ENCODE measurements around the gene TAL1. TPM values are rescaled to one million over a fixed set of nuclear protein-coding genes. Genes with fewer than 3 reads are reported as not detected.

Gene TAL1
- total and polyA plus RNA-seq, 2 donors (not counting 1 experiment from before 2014, with no cell fraction given), result 0.01 TPM; not detected in 1

GRCh38 chr1:47227341-47228232 is 4.4 kb downstream of the TAL1 start:
- Histone ChIP-seq H3K9me3 (ENCODE audit: control insufficient read depth, insufficient read depth, low read depth, low read length) (no peaks in the 10 kb centered on the region), H3K27ac (ENCODE audit: insufficient read depth, low read length) (no peak overlapping the region), H3K4me1 (ENCODE audit: control insufficient read depth, extremely low read depth, insufficient read depth, low read length) (no peaks in the 10 kb centered on the region), H3K9ac (ENCODE audit: insufficient read depth, low read length) (no peak overlapping the region), H3K27me3 (ENCODE audit: control insufficient read depth, insufficient read depth, low read length) (peaks cover 86% of the 10 kb centered on the region), H3K4me3 (replicated peaks in 1 of 4; ENCODE audit: control extremely low read depth in 1 of 4, insufficient read depth in 1 of 4, low read depth in 3 of 4, low read length in 4 of 4) (no peak overlapping the region), H2AFZ (ENCODE audit: low read length) (no peak overlapping the region), H3K79me2 (ENCODE audit: control insufficient read depth, insufficient read depth, low read length) (no peaks in the 10 kb centered on the region), H4K20me1 (ENCODE audit: control insufficient read depth, extremely low read depth, insufficient read depth, low read length) (no peaks in the 10 kb centered on the region), H3K36me3 (ENCODE audit: control insufficient read depth, insufficient read depth, low read length) (no peaks in the 10 kb centered on the region), H3K4me2 (ENCODE audit: extremely low read depth, insufficient read depth, low read length) (no peak overlapping the region)
- DNase-seq (ENCODE audit: low read depth in 2 of 2), result no peak
- no peak for TF ChIP-seq CTCF (conservative IDR thresholded peaks at IDR 0.05 in 1 of 2, IDR thresholded peaks at IDR 0.05 in 1 of 2; ENCODE audit: low read depth in 1 of 2, low read length in 2 of 2)
- peak; percentile 80 for TF ChIP-seq EZH2 (IDR thresholded peaks at IDR 0.05; ENCODE audit: low read length, missing control alignments)

GRCh38 chr1:47226839-47227215 is 5.2 kb downstream of the TAL1 start:
- Histone ChIP-seq H3K79me2 (ENCODE audit: control insufficient read depth, insufficient read depth, low read length) (no peaks in the 10 kb centered on the region), H3K9ac (ENCODE audit: insufficient read depth, low read length) (no peak overlapping the region), H3K4me2 (ENCODE audit: extremely low read depth, insufficient read depth, low read length) (no peak overlapping the region)

More at GRCh38 chr1:47226839-47227215, 5.2 kb downstream of the TAL1 start:
- Histone ChIP-seq H2AFZ (ENCODE audit: low read length) (no peak overlapping the region), H3K4me3 (replicated peaks in 1 of 4; ENCODE audit: control extremely low read depth in 1 of 4, insufficient read depth in 1 of 4, low read depth in 3 of 4, low read length in 4 of 4) (no peak overlapping the region), H3K27ac (ENCODE audit: insufficient read depth, low read length) (no peak overlapping the region), H3K4me1 (ENCODE audit: control insufficient read depth, extremely low read depth, insufficient read depth, low read length) (no peaks in the 10 kb centered on the region), H3K27me3 (ENCODE audit: control insufficient read depth, insufficient read depth, low read length) (peaks cover 85% of the 10 kb centered on the region), H3K9me3 (ENCODE audit: control insufficient read depth, insufficient read depth, low read depth, low read length) (no peaks in the 10 kb centered on the region), H3K36me3 (ENCODE audit: control insufficient read depth, insufficient read depth, low read length) (no peaks in the 10 kb centered on the region), H4K20me1 (ENCODE audit: control insufficient read depth, extremely low read depth, insufficient read depth, low read length) (no peaks in the 10 kb centered on the region)
- no peak for DNase-seq (ENCODE audit: low read depth in 2 of 2)
- TF ChIP-seq CTCF (conservative IDR thresholded peaks at IDR 0.05 in 1 of 2, IDR thresholded peaks at IDR 0.05 in 1 of 2; ENCODE audit: low read depth in 1 of 2, low read length in 2 of 2) (no peak), EZH2 (IDR thresholded peaks at IDR 0.05; ENCODE audit: low read length, missing control alignments) (no peak)

Measured in fibroblast of lung (primary cell).